ENCODE results near the gene HDAC9.

The HDAC9 gene

GRCh38 chr7:18828260-18828993 lies 332.9 kb downstream of the HDAC9 start (continued):
- no peak for TF ChIP-seq ZNF580 (tag by site-specific recombination; IDR thresholded peaks at IDR 0.05)

GRCh38 chr7:18828994-18829857 lies 333.7 kb downstream of the HDAC9 start:
- ChIA-PET POLR2A (no interaction called here), CTCF (no interaction called here)
- H3K36me3 ChIP-seq (ENCODE audit: control insufficient read depth in 2 of 2, insufficient read depth in 1 of 2, low read length in 2 of 2) = no peaks in the 10 kb centered on the region
- peaks cover 16% of the 10 kb centered on the region for H3K4me1 ChIP-seq (ENCODE audit: control insufficient read depth, insufficient read depth, low read length)
- no peaks in the 10 kb centered on the region for H3K9me3 ChIP-seq (ENCODE audit: control insufficient read depth, insufficient read depth, low read depth, low read length)
- H3K27ac ChIP-seq (ENCODE audit: extremely low read depth, low read depth, low read length) = no peak overlapping the region
- H3K4me3 ChIP-seq (ENCODE audit: low read depth, low read length) = no peak overlapping the region
- no peak for TF ChIP-seq ZSCAN23 (tag by site-specific recombination; IDR thresholded peaks at IDR 0.05)
- TF ChIP-seq ZNF513 (tag by site-specific recombination; IDR thresholded peaks at IDR 0.05) = no peak
- TF ChIP-seq ZNF518A (tag by site-specific recombination; conservative IDR thresholded peaks at IDR 0.05; ENCODE audit: low read depth) = no peak
- 0 out of 2 replicates have a peak, but pooled peaks have one; percentile 25 for TF ChIP-seq OSR2 (tag by site-specific recombination; IDR thresholded peaks at IDR 0.05)
- TF ChIP-seq PRDM6 (tag by site-specific recombination; IDR thresholded peaks at IDR 0.05) = peak; percentile 59
- TF ChIP-seq SCRT2 (tag by site-specific recombination; IDR thresholded peaks at IDR 0.05) = no peak
- peak; percentile 54; the same call in 1 of the 2 replicates for TF ChIP-seq WT1 (tag by site-specific recombination; IDR thresholded peaks at IDR 0.05)
- TF ChIP-seq ZFP37 (tag by site-specific recombination; IDR thresholded peaks at IDR 0.05) = no peak
- no peak for TF ChIP-seq ZNF629 (tag by site-specific recombination; IDR thresholded peaks at IDR 0.05)
- TF ChIP-seq ZNF148 (tag by site-specific recombination; IDR thresholded peaks at IDR 0.05; ENCODE audit: borderline replicate concordance) = no peak
- no peak for TF ChIP-seq ZNF623 (tag by site-specific recombination; IDR thresholded peaks at IDR 0.05)
- no peak for TF ChIP-seq PATZ1 (tag by site-specific recombination; IDR thresholded peaks at IDR 0.05)
- no peak for TF ChIP-seq ZNF280C (tag by site-specific recombination; IDR thresholded peaks at IDR 0.05)
- TF ChIP-seq ZNF112 (tag by site-specific recombination; IDR thresholded peaks at IDR 0.05) = no peak
- no peak for TF ChIP-seq SCRT1 (tag by site-specific recombination; IDR thresholded peaks at IDR 0.05; ENCODE audit: borderline replicate concordance)
- TF ChIP-seq ZNF391 (tag by site-specific recombination; IDR thresholded peaks at IDR 0.05; ENCODE audit: borderline replicate concordance, low read depth) = no peak
